Mucosa of stomach (tissue), 1 donor: ENCODE results near the gene NPAT.
"Not testable (repeated sequence)": the region's sequence is repeated elsewhere in the genome, so short reads cannot be mapped to it uniquely, and the experiment has no call there.

Experiments
- H3K27me3 ChIP-seq: one replicate; pipeline ENCODE4 v1.7.0; 2013; ENCODE audit warnings: mild to moderate bottlenecking, low read length; ENCODE audit not compliant: control insufficient read depth, insufficient read depth
- H3K36me3 ChIP-seq: one replicate; pipeline ENCODE4 v1.7.0; 2013; ENCODE audit warnings: low read length; ENCODE audit not compliant: control insufficient read depth, insufficient read depth
- H3K4me1 ChIP-seq: one replicate; pipeline ENCODE4 v1.7.0; 2013; ENCODE audit warnings: mild to moderate bottlenecking, low read length; ENCODE audit not compliant: control insufficient read depth, insufficient read depth
- H3K4me3 ChIP-seq: one replicate; pipeline ENCODE4 v1.7.0; 2013; ENCODE audit warnings: low read length
- H3K9ac ChIP-seq: one replicate; pipeline ENCODE4 v1.7.0; 2013; ENCODE audit warnings: mild to moderate bottlenecking, low read length, moderate library complexity
- H3K9me3 ChIP-seq: one replicate; pipeline ENCODE4 v1.7.0; 2013; ENCODE audit warnings: mild to moderate bottlenecking, low read length, moderate library complexity; ENCODE audit not compliant: control insufficient read depth
- donor health status: Pancreatic carcinoma.

NPAT gene

GRCh38 chr11:108193725-108194124 is 28.7 kb downstream of the NPAT start:
- Histone ChIP-seq H3K27me3 (no peaks in the 10 kb centered on the region), H3K36me3 (no peaks in the 10 kb centered on the region), H3K9ac (no peak overlapping the region), H3K4me3 (no peak overlapping the region), H3K9me3 (no peaks in the 10 kb centered on the region), H3K4me1 (peaks cover 3% of the 10 kb centered on the region)

- no peaks in the 10 kb centered on the region for H3K27me3 ChIP-seq
- H3K4me1 ChIP-seq: peaks cover 11% of the 10 kb centered on the region
- H3K4me3 ChIP-seq: no peak overlapping the region
- no peaks in the 10 kb centered on the region for H3K9me3 ChIP-seq
- H3K36me3 ChIP-seq: no peaks in the 10 kb centered on the region
- H3K9ac ChIP-seq: no peak overlapping the region
Observed at GRCh38 chr11:108177570-108177969, 44.9 kb downstream of the NPAT start.

- H3K4me1 ChIP-seq: peaks cover 11% of the 10 kb centered on the region
- no peak overlapping the region for H3K9ac ChIP-seq
- H3K4me3 ChIP-seq: no peak overlapping the region
- no peaks in the 10 kb centered on the region for H3K36me3 ChIP-seq
- H3K9me3 ChIP-seq: no peaks in the 10 kb centered on the region
- no peaks in the 10 kb centered on the region for H3K27me3 ChIP-seq
Observed at GRCh38 chr11:108170184-108170583, 52.3 kb downstream of the NPAT start.

- Histone ChIP-seq H3K4me1 (no peaks in the 10 kb centered on the region), H3K36me3 (no peaks in the 10 kb centered on the region)
Observed at GRCh38 chr11:108167624-108168023, 54.8 kb downstream of the NPAT start.

GRCh38 chr11:108162878-108163277 is 59.6 kb downstream of the NPAT start:
- H3K4me3 ChIP-seq, H3K4me1 ChIP-seq, H3K9me3 ChIP-seq, H3K9ac ChIP-seq, H3K27me3 ChIP-seq, H3K36me3 ChIP-seq: not testable (repeated sequence)

More at GRCh38 chr11:108167624-108168023, 54.8 kb downstream of the NPAT start:
- H3K27me3 ChIP-seq: no peaks in the 10 kb centered on the region
- no peaks in the 10 kb centered on the region for H3K9me3 ChIP-seq
- no peak overlapping the region for H3K4me3 ChIP-seq
- no peak overlapping the region for H3K9ac ChIP-seq

GRCh38 chr11:108160970-108161566 is 61.4 kb downstream of the NPAT start:
- Histone ChIP-seq H3K4me1 (no peaks in the 10 kb centered on the region), H3K27me3 (no peaks in the 10 kb centered on the region), H3K9me3 (no peaks in the 10 kb centered on the region), H3K4me3 (no peak overlapping the region), H3K36me3 (peaks cover 4% of the 10 kb centered on the region), H3K9ac (no peak overlapping the region)

GRCh38 chr11:108154591-108154990 is 67.8 kb downstream of the NPAT start:
- Histone ChIP-seq H3K36me3 (peaks cover 5% of the 10 kb centered on the region), H3K4me3 (no peak overlapping the region), H3K27me3 (no peaks in the 10 kb centered on the region), H3K9ac (no peak overlapping the region), H3K9me3 (no peaks in the 10 kb centered on the region), H3K4me1 (no peaks in the 10 kb centered on the region)

- no peak overlapping the region for H3K4me3 ChIP-seq
- no peaks in the 10 kb centered on the region for H3K9me3 ChIP-seq
- no peaks in the 10 kb centered on the region for H3K4me1 ChIP-seq
- no peaks in the 10 kb centered on the region for H3K27me3 ChIP-seq
- H3K36me3 ChIP-seq: peaks cover 5% of the 10 kb centered on the region
- no peak overlapping the region for H3K9ac ChIP-seq
Observed at GRCh38 chr11:108148556-108148955, 73.9 kb downstream of the NPAT start.

GRCh38 chr11:108147150-108147549 is 75.3 kb downstream of the NPAT start:
- Histone ChIP-seq H3K9me3 (no peaks in the 10 kb centered on the region), H3K36me3 (peaks cover 5% of the 10 kb centered on the region), H3K27me3 (no peaks in the 10 kb centered on the region)

GRCh38 chr11:108144615-108145014 is 77.8 kb downstream of the NPAT start:
- H3K9ac ChIP-seq: no peak overlapping the region
- no peaks in the 10 kb centered on the region for H3K9me3 ChIP-seq
- H3K36me3 ChIP-seq: no peaks in the 10 kb centered on the region
- no peak overlapping the region for H3K4me3 ChIP-seq
- no peaks in the 10 kb centered on the region for H3K27me3 ChIP-seq
- no peaks in the 10 kb centered on the region for H3K4me1 ChIP-seq

More at GRCh38 chr11:108147150-108147549, 75.3 kb downstream of the NPAT start:
- H3K4me3 ChIP-seq: no peak overlapping the region
- H3K4me1 ChIP-seq: no peaks in the 10 kb centered on the region
- no peak overlapping the region for H3K9ac ChIP-seq

GRCh38 chr11:108142304-108142703 is 80.1 kb downstream of the NPAT start:
- H3K9ac ChIP-seq: no peak overlapping the region
- no peak overlapping the region for H3K4me3 ChIP-seq
- no peaks in the 10 kb centered on the region for H3K27me3 ChIP-seq
- H3K4me1 ChIP-seq: no peaks in the 10 kb centered on the region
- no peaks in the 10 kb centered on the region for H3K36me3 ChIP-seq
- H3K9me3 ChIP-seq: no peaks in the 10 kb centered on the region

GRCh38 chr11:108137212-108137611 is 85.2 kb downstream of the NPAT start:
- Histone ChIP-seq H3K9me3 (no peaks in the 10 kb centered on the region), H3K36me3 (no peaks in the 10 kb centered on the region), H3K9ac (no peak overlapping the region), H3K4me1 (peaks cover 6% of the 10 kb centered on the region), H3K4me3 (no peak overlapping the region), H3K27me3 (no peaks in the 10 kb centered on the region)
